ENCODE data around the gene ADGRL2. TPM values are rescaled to one million over a fixed set of nuclear protein-coding genes. Genes with fewer than 3 reads are reported as not detected.

The ADGRL2 gene
- total RNA-seq, 4 donors from 2014 or later: 110 to 180 (median 154) TPM

DNA sequence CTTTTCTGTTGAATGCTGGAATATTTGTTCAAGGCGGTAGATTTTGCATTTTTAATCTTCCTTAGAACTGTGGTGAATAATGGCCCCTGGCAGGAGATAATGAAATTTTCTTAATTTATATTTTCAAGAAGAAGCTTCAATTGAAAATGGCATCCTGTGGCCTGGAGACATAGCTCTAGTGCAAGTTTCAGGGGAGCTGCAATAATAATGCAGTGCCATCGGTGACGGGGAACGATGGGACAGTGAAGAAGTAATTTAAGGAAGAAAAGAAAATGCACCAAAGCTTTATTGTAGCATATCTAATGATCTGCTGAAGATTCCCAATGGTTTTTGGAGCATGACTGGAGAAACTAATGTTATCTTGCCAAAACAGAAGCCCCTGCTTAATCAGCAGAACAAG is 128.4 kb downstream of the ADGRL2 start:
- no peak for DNase-seq
- no peaks in the 10 kb centered on the region for H3K9me3 ChIP-seq
- intact Hi-C loops (cut with DNase I): no loop called here
- H3K27me3 ChIP-seq: no peaks in the 10 kb centered on the region
- H3K4me3 ChIP-seq (replicated peaks in 1 of 3): no peak overlapping the region
- 97% methylated on average over 4 of the region's 4 CpGs for WGBS, 2 donors
- no peaks in the 10 kb centered on the region for H3K36me3 ChIP-seq
- H3K27ac ChIP-seq: no peak overlapping the region
- H3K4me1 ChIP-seq: no peaks in the 10 kb centered on the region
- TF ChIP-seq, protein P1, sequence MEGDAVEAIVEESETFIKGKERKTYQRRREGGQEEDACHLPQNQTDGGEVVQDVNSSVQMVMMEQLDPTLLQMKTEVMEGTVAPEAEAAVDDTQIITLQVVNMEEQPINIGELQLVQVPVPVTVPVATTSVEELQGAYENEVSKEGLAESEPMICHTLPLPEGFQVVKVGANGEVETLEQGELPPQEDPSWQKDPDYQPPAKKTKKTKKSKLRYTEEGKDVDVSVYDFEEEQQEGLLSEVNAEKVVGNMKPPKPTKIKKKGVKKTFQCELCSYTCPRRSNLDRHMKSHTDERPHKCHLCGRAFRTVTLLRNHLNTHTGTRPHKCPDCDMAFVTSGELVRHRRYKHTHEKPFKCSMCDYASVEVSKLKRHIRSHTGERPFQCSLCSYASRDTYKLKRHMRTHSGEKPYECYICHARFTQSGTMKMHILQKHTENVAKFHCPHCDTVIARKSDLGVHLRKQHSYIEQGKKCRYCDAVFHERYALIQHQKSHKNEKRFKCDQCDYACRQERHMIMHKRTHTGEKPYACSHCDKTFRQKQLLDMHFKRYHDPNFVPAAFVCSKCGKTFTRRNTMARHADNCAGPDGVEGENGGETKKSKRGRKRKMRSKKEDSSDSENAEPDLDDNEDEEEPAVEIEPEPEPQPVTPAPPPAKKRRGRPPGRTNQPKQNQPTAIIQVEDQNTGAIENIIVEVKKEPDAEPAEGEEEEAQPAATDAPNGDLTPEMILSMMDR (IDR thresholded peaks at IDR 0.05): no peak
- TF ChIP-seq POLR2A (IDR thresholded peaks at IDR 0.05): no peak

DNA sequence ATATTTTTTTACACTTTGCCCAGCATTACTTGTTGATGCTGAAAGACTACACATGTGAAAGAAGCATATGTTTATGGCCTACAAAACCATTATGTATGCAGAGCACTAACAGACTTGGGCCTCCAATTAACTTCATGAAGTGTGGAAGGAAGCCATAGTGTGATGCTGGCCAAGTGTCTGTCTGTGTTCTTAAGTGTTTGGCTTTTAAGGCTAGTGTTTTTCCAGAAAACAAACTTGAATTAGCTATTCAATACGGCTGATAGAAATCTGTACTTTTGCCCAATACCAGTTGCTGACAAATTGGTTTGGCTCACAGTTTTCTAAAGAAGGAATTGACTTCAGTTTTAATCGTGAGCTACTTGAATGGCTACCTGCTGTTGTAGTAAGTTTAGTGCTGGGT is 136.1 kb downstream of the ADGRL2 start:
- no peak overlapping the region for H3K27ac ChIP-seq
- no peak for DNase-seq
- H3K9me3 ChIP-seq: no peaks in the 10 kb centered on the region
- H3K36me3 ChIP-seq: no peaks in the 10 kb centered on the region
- 49 to 60% methylated on average over 2 of the region's 2 CpGs for WGBS, 2 donors
- H3K4me3 ChIP-seq (replicated peaks in 1 of 3): no peak overlapping the region
- intact Hi-C loops (cut with DNase I): no loop called here
- TF ChIP-seq, protein P1 (IDR thresholded peaks at IDR 0.05): no peak
- TF ChIP-seq POLR2A (IDR thresholded peaks at IDR 0.05): no peak
- H3K4me1 ChIP-seq: peaks cover 5 to 18% of the 10 kb centered on the region in 2 donors
- H3K27me3 ChIP-seq: no peaks in the 10 kb centered on the region

DNA sequence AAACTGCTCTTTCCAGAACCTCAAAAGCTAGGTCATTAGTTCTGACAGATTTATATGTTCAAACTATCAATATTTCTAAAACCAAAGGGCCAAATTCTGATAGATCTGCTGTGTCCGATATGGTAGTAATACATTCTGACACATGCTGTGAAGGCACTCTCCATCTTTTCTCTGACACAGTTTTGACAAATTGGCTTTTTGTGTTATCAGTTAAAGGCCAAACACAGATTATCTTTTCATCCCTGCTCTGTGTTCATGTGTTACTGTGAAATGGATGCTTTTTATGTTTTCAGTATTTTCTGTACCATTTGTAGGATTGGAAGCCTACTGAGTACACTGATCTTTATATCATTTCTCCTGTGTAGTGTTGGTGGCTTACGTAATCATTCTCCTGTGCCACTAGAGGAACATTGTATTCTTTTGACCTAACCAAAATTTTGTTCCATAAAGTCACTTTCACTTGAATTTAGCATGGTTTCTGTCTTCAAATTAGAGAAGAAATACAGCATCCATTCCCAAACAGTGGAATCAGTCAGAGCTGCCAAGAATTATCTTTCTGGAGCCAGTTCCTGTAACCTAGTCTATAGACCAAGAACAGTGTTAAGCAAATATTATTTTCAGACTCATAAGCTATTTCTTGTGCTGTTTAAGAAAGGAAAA is 137.2 kb downstream of the ADGRL2 start:
- no peak for DNase-seq
- Histone ChIP-seq H3K27me3 (no peaks in the 10 kb centered on the region), H3K4me1 (peaks cover 5 to 18% of the 10 kb centered on the region in 2 donors), H3K27ac (no peak overlapping the region), H3K9me3 (no peaks in the 10 kb centered on the region), H3K36me3 (no peaks in the 10 kb centered on the region), H3K4me3 (replicated peaks in 1 of 3) (no peak overlapping the region)
- no peak for TF ChIP-seq POLR2A (IDR thresholded peaks at IDR 0.05)
- TF ChIP-seq, protein P1 (IDR thresholded peaks at IDR 0.05): no peak
- intact Hi-C loops (cut with DNase I): no loop called here
- WGBS, 2 donors: 88 to 91% methylated on average over 2 of the region's 2 CpGs

DNA sequence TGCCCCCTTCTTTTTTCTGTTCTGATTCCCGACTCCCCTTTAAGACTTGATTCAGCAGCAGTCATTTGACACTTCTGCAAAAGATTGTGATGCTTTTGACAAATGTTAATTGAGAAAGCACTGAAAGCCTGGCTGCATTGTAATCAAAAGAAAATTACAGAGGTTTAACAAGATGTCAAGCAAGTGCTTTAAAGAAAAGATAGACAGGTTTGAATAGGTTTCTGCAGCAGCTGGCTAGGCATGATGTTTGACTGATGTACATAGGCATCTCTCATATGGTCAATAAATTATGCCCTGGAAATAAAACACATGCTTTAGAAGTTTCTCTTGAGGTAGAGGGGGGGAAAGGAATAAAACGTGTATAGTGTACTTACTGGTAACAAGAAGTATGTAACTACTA is 147.8 kb downstream of the ADGRL2 start:
- Histone ChIP-seq H3K4me3 (replicated peaks in 1 of 3) (no peak overlapping the region), H3K4me1 (peaks cover 4 to 8% of the 10 kb centered on the region in 2 donors), H3K9me3 (no peaks in the 10 kb centered on the region), H3K27me3 (no peaks in the 10 kb centered on the region), H3K27ac (no peak overlapping the region), H3K36me3 (no peaks in the 10 kb centered on the region)
- WGBS, 2 donors: 73 to 76% methylated on average over 2 of the region's 2 CpGs
- DNase-seq: no peak
- TF ChIP-seq, protein P1 (IDR thresholded peaks at IDR 0.05): no peak
- no peak for TF ChIP-seq POLR2A (IDR thresholded peaks at IDR 0.05)
- intact Hi-C loops (cut with DNase I): no loop called here

DNA sequence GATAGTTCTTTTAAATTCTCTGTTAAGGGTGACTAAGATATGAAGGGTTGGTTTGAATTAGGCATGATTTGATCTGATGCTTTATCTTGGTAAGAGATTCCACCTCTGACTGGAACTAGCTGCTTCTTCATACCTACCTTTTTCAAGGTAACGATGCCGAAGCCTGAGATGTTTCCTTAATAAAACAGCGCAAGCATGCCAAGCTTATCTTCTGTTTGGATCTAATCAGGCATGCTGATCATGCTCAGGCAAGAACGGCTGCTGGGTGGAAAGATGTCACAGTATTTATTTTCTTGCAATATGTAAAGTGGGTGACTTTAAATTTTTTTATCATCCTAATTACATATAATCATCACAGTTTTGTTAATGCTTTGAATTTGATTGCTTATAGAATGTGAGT is 148.7 kb downstream of the ADGRL2 start:
- Histone ChIP-seq H3K36me3 (no peaks in the 10 kb centered on the region), H3K4me3 (replicated peaks in 1 of 3) (no peak overlapping the region), H3K27ac (no peak overlapping the region), H3K4me1 (peaks cover 4 to 8% of the 10 kb centered on the region in 2 donors), H3K9me3 (no peaks in the 10 kb centered on the region), H3K27me3 (no peaks in the 10 kb centered on the region)
- intact Hi-C loops (cut with DNase I): no loop called here
- no peak for TF ChIP-seq POLR2A (IDR thresholded peaks at IDR 0.05)
- TF ChIP-seq, protein P1 (IDR thresholded peaks at IDR 0.05): no peak
- DNase-seq: peak in 1 of 2 donors; percentile 9
- WGBS, 2 donors: 24 to 36% methylated on average over 4 of the region's 4 CpGs
